Activated CD4-positive, alpha-beta T cell treated with anti-CD3 and anti-CD28 coated beads for 1 hour (primary cell): Measurements from ENCODE around the gene TPRKB.
"Not testable (repeated sequence)": the region's sequence is repeated elsewhere in the genome, so short reads cannot be mapped to it uniquely, and the experiment has no call there.

Experiments used
- DNase-seq: peaks from one replicate; pipeline ENCODE4 v3.0.0-alpha.2; 2020

The TPRKB gene

DNA sequence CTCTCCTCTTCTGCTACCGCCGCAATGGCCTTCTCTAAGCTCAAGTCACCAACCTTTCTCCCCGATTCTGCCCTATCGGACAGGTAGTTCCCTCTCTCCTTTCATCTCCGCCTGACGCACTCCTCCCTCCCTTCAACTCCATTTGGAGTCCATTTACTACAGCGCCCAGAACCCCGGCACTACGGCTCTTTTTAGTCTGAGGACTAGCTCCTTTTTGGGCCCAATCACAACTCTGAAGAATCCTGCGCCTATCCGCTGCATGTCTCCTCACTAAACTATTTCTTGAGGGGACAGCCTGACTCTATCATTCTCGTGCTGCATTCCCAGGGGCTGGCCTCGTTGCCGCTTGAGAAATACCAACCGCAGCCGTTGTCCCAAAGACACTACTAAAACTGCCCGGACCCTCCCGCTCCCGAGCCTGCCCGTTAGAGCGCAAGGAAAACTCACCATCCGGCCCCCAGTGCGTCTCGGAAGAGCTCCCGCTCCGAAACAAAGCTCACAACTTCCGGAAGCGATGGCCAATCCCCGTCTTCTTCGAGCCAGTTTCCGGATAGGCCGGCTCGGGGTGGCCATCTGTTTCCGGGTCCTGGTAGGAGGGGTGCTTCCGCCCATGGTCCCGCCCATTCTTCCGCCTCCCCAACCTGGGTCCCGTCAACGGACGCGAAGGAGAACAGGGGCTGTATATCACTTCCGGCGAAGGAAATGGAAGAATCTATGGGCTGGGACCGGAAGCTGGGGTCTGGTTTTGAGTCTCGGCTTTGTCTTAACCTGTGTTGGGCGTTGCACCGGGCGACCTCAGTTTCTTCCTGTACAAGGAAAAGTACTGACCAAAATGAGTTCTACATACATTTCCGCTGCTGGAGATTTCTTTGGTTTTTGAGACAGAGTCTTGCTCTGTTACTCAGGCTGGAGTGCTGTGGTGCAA, at the start of gene TPRKB:
Gene TPRKB (minus strand): TSS at position 491 of the 925 bp plus-strand sequence. CDS start 2,776 bp downstream, outside the sequence.
- DNase-seq = peak; percentile 89

DNA sequence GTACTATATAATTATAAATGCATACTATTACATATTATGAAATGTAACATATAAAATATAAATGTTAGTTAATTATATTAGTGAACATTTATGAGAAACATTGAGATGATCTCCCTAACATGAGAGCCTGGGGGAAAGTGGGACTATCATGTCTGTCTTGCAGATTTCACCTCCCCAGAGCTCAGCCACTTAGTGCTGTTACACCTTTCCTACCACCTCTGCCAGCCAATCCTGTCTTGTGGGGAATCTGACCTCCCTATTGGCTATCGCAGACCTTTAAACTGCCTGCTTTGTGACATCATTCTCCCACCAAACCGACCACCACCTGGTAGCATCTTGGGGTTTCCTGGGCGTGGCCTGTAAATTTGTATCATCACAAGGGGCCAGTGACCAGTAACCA, 46.7 kb upstream of the TPRKB start, which contains the start of gene C2orf78:
Gene C2orf78 (plus strand): TSS at position 301 of the 400 bp plus-strand sequence. CDS start 127 bp downstream, outside the sequence.
- not testable (repeated sequence) for DNase-seq

DNA sequence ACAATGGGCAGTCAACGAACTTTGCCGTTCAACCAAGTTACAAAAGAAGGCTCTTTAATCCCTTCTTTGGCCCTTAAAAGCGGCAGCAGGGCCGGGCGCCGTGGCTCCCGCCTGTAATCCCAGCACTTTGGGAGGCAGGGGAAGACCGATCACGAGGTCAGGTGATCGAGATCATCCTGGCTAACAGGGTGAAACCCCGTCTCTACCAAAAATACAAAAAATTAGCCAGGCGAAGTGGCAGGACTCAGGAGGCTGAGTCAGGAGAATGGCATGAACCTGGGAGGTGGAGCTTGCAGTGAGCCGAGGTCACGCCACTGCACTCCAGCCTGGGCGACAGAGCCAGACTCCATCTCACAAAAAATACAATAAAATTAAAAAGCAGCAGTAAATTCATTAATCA, 46.3 kb upstream of the TPRKB start:
- not testable (repeated sequence) for DNase-seq

DNA sequence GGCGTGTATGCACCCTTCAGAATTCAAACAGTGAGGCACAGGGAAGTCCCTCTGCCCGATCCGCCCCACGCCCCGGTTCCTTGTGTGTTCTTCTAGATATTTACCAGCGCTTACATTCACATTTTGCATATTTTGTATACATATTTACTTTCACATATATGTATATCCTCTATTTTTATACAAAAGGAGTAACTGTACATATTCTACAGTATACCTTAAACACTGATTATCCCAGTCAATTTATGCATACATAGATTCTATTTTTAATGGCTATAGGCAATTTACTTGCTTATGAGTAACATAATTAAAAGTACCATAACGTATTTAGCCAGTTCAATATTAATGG, 43.1 kb upstream of the TPRKB start:
- no peak for DNase-seq

DNA sequence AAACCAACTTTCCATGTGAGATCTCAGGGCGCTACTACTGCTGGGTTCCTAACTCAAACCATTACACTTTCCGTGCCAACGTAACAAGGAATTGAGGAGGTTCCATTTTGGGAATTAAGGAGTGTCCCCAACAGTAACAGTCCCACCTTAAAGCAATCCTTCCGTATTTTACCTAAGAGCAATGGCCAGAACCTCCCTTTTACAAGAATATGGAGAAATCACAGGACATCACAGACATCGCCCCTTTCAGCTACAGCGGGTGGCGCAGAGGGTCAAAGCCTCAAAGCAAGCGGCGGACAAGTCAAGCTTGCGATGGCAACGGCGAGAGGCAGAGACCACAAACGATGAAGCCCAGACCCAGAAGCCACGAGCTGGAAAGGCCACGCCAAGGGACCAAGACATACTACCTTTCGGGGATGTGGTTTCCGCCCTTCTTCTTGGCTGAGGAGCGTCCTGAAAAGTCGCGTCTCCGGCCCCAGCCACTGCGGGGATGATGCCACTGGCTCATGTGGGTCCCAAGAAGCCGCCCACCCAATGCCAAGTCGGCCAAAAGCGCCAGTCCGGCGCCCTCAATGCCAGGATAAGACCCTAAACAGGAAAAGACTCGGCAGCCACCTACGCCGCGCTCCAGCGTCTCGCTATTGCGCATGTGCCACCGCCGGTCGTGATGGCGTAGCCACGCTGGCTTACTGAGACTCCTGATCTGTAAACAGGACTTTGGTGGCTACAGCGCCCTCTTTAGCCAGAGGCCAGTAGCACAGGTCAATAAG, 42.5 kb upstream of the TPRKB start, which contains the start of gene DUSP11:
Gene DUSP11 (minus strand): TSS at position 637 of the 770 bp plus-strand sequence. CDS start 129 bp downstream, at position 508.
- peak; percentile 90 for DNase-seq

DNA sequence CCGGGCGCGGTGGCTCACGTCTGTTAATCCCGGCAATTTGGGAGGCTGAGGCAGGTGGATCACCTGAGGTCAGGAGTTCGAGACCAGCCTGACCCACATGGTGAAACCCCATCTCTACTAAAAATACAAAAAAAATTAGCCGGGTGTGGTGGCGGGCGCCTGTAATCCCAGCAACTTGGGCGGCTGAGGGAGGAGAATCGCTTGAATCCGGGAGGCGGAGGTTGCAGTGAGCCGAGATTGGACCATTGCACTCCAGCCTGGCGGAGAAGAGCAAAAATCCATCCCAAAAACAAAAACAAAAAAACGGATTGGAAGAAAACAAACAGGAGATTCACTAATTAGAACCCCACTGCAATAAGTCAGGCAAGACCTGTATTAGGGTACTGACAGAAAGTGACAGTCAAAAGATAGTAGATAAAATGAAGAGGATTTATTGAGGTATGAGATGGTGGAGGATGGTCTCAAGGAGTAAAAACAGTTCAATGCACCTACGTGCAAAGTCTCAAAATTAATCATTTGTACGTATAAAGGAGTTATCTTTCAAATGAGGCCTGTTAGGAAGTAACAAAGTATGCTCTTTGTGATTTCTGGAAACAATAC, 41.8 kb upstream of the TPRKB start:
- not testable (repeated sequence) for DNase-seq

DNA sequence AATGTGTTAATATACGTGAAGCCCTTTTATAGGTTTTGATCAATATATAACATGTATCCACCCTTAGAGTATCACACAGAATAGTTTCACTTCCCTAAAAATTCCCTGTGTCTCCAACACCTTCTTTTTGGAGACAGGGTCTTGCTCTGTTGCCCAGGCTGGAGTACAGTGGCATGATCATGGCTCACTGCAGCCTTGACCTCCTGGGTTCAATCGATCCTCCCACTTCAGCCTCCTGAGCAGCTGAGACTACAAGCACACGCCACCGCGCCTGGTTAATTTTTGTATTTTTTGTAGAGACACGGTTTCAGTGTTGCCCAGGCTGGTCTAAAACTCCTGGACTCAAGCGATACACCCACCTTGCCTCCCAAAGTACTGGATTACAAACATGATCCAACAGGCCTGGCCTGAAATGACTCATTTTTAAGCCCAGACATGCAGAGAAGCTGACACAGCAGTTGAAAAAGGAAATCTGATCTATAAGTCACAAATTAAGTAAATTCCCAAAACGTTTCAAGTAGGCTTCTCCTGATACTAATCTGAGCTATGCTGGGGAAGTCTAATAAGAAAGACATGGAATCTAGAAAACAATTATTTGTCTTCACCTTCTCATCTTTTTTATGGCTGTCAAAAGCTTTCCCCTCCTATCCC, 39.8 kb upstream of the TPRKB start:
- no peak for DNase-seq

DNA sequence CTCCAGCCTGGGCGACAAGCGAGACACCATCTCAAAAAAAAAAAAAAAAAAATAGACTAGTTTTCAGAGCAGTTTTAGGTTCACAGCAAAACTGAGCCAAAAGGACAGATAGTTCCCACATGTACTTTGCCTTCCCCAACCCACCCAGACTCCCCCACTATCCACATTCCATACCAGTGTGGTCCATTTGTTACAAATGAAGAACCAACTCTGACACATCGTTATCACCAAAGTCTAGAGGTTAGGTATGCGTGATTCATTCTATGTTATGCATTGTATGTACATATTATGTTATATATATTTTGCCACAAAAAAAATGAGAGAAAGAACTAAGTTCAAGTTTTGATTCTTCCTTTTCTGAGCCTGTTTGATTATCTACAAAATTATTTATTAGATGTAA, 39.2 kb upstream of the TPRKB start:
- DNase-seq = no peak

DNA sequence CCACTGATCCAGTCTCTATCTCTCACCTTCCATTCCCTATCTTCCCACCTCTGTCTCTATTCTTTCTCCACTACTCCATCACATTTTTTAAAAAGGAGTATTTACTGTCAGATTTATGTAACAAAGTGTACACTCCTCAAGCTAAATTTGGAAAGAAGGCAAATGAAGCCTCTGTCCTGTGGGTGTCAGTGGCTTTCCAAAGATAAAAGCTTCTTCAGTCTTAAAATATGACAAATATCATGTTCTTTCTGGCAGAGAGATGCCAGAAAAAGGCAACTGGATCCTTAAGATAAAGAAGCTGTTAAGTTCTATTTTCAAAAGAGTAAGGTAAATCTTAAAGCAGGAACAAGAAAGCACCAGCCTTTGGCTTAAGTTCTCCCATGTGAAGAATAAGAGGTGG, 35.7 kb upstream of the TPRKB start:
- DNase-seq = no peak

DNA sequence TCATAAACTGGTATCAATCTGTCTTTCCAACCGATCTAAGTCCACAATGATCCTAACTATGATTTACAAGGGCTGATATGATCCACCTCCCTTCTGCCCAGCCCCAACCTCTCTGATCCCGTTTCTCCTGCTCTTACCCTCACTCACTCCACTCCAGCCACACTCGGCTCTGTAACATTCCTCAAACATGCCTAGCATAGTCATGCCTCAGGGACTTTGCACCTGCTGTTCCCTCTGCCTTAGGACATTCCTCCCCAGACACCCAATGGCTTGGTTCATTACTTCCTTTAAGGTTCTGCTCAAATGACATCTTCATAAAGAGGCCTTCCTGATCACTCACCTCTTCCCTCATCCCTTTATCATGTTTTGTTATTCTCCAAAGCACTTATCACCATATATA, 33.6 kb upstream of the TPRKB start:
- DNase-seq = no peak

DNA sequence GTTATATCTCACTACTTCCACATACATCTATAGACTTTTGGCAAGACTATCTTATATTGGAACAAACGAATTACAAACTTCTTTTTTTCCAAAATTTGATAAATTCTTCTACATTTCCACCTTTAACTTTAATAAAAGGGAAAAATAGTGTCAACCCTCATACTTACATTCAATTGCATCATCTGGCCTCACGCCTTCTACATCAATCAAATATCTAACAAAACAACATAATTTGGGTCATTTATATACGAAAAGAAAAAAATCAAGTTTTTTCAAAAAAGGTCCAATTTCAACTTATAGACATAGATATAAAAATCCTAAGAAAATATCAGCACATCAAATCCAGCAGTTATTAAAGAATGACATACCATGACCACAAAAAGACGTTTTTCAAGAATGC, 29.8 kb upstream of the TPRKB start:
- no peak for DNase-seq

DNA sequence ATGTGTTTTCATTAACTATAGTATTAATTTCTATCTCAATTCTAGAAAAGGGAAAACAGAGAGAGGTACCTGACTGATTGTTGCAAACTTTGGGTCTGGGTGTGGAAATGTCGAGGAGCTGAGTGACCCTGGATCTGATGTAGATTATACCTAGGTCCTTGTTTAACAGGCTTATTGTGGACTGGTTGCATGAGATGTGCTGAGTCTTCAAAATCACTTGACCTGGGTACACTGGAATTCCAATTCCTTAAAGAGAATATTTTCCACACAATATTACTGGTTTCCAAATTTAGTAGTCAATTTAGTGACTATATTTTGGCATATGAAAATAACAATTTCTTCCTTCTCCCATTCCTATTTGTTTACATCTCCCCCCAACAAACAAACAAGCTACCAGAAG, 29.2 kb upstream of the TPRKB start:
- no peak for DNase-seq

DNA sequence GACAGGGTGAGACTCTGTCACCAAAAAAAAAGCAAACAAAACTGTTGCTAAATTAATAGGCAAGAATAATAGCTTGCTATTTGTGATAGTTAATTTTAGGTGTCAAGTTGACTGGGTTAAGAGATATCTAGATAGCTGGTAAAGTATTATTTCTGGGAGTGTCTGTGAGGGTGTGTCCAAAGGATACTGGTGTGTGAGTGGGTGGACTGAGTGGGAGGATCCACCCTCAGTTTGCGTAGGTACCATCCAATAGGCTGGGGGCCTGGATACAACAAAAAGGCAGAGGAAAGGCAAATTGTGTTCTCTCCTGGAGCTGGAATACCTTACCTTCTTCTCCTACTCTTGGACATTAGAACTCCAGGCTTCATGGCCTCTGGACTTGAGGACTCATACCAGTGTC, 27.8 kb upstream of the TPRKB start:
- DNase-seq = no peak

DNA sequence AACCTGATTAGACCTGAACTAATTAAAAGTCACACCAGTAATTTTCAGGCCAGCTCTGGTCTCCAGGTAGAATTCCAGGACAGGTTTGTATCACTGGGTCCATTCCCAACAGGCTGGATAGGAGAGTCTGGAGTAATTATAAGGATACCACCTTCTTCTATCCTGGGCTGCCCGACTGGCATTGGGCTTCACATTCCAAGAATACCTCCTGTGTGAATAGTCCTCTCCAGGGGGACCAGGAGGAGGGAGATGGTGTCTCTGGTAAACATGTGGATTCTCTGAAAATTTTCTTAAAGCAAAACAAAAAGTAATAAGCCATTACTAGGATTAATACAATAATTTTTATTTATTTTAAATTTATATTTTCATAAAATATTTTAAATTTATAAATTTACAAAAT, 25.4 kb upstream of the TPRKB start:
- no peak for DNase-seq

DNA sequence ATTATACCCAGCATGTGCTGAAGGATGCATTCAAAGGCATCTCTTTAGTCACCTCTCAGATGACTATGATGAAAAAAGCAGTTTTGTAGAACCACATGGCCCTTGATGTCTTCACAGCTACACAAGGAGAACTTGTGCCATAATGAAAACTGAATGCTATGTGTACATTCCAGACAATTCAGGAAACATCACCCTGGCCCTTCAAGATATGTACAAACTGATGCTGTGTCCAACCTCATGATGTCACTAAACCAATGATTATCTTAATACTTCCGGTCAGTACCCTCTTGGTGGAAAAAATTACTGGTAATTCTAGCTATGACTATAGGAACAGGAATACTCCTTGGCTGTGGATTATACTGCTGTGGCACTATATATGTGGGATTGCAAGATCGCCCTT, 22.8 kb upstream of the TPRKB start:
- no peak for DNase-seq

DNA sequence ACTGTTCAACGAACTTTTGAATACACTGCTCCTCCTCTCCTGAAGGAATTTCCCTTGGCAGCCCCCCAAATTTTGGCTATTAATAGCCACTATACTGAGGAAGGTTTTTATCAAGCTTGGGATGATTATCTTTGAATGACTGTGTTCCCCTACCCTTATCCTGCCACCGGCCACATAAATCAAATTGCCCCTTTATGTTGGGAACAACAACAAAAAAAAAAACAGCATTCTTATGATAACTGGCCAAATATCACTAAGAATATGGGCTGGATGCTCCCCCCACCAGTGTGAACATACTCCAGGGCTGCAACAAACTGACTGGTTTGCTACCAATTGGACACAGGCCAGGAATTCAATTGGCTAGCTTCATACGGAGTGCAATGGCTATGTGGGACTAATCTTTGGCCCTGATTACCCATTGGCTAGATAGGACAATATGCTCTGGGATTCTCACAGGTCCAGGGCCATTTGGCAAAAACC, 22.2 kb upstream of the TPRKB start:
- no peak for DNase-seq

DNA sequence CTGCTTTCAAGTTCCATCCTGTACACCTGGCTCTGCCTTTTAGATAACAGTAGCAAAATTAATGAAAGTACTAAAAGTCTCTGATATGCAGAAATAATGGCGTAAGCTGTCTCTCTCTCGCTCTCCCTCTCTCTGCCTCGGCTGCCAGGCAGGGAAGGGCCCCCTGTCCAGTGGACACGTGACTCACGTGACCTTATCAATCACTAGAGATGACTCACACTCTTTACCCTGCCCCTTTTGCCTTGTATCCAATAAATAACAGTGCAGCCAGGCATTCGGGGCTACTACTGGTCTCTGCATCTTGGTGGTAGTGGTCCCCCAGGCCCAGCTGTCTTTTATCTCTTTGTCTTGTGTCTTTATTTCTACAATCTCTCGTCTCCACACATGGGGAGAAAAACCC, 17.2 kb upstream of the TPRKB start:
- DNase-seq = not testable (repeated sequence)

DNA sequence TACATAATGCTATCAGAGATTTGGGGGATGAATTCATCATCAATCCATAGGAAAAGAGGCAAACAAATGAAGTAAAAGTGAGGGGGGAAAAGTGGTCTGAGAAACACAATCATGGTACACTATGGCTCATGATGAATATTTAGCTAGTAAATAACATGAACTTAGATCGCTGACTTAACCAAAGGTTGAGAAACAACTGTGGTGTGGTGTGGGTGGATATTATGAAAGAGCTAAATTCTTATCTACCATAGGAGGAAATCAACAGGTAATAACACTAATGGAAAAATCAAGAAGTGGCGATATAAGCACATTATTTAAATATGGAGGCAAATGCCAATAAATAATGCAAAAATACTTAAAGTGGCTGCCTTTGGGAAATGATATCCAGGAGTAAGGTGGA, 12.2 kb upstream of the TPRKB start:
- no peak for DNase-seq

DNA sequence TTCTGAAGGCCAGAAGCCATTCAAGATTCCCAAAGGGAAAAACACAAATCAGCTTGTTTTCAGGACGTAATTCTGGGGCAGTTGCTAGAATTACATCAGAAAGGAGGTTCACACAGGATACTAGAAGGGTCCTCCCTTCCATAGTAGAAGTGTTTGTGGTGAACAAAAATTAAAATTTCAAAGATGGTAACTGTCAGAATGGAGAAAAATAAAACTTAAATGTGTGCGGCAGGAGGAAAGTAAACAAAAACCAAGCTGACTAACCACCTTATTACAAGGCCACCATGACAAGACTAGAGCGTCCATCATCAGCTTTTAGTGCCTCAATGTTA, 9.7 kb upstream of the TPRKB start:
- no peak for DNase-seq

DNA sequence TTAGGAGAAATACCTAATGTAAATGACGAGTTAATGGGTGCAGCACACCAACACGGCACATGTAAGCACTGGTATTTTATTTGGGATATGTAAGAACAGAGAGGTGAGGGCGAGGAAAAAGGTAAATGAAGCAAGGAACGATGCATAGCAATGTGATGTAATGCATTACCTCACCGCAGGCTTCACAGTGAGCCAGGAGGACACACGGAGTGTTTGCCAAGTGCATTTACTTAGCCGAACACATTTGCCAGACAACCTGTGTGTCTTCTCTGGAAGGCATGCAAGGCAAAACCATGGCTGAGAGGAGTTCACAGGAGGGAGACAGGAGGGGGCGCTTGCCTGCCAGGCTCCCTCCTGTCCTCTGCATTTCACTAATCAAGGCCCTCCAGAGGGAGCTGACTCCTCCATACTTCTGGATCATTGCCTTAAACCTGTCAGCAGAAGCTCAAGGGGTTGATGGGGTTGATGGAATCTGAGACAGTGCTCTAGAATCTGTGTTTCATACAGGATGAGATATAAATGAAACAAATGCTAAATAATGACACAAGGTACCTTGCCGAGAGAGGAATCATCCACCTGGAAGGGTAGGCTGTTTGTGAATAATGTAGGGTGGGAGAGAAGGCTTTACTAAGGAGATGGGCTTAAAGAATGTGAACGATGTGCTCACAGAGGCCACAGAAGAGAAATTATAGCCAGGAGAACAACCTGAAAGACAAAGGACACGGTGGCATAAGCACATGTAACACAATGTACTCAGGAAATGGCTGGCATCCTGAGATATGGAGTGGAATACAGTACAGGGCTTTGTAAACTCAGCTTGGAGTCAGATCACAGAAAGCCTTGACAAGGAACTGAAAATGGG, 9.1 kb upstream of the TPRKB start:
- no peak for DNase-seq

DNA sequence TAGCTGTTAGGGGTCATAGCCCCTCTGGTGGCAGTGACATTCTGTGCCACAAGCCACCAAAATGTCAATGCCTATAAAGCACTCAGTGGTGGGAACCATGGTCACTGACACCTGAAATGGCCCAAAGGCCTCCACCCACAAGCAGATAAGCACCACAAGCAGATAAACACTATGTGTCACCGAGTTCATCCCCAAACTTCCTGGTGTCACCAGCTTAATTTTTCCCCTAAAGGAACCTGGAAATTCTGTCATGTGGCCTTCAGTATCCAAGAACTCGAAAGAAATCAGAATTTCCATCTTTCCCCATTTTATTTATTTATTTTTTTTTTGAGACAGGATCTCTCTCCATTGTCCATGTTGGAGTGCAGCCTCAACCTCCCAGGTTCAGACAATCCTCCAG, 3.6 kb upstream of the TPRKB start:
- no peak for DNase-seq

DNA sequence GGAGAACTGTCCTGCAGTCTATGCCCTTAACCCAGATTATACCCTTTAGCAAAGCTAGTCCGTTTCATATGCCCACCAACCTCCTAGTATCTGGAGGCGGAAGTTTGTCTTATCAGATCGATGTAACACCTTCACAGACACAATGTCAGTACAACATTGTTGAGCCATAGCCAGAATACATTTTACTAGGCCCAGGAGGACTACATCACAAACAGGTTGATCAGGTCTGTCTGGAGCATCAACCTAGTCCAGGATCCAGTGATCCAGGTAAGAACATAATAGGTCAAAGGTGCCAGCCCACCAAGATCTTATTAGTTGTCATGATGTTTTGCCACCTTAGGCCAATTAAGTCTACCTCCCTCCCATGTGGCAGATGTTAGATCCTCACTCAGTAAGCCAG, 2.0 kb upstream of the TPRKB start:
- no peak for DNase-seq
